ENCODE data around the gene TRMO. TPM values are rescaled to one million over a fixed set of nuclear protein-coding genes. Genes with fewer than 3 reads are reported as not detected.
"Not testable (repeated sequence)": the region's sequence is repeated elsewhere in the genome, so short reads cannot be mapped to it uniquely, and the experiment has no call there.

The TRMO gene
- total RNA-seq, 1 donor from 2014 or later, result 17.3 TPM

DNA sequence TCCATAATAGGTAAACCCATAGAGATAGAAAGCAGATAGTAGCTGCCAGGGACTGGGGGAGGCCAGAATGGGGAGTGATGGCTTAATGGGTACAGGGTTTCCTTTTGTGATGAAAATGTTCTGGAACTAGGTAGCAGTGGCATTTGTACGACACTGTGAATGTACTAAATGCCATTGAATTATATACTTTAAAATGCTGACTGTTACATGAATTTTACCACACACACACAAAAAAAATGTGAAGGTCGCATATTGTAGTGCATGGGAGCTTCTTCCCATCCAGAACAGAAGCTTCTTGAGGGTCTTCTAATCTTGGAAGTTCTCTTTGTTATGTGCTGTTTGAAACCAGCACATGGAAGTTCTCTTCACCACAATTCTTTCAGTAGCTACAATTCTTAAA is 40.9 kb upstream of the TRMO start:
- intact Hi-C loops (cut with DNase I), result no loop called here
- ATAC-seq (no peak), DNase-seq (no peak)
- Histone ChIP-seq H3K9me3 (no peaks in the 10 kb centered on the region), H3K4me3 (no peak overlapping the region), H3K36me3 (no peaks in the 10 kb centered on the region), H3K27me3 (peaks cover 11% of the 10 kb centered on the region), H3K4me1 (no peaks in the 10 kb centered on the region), H3K27ac (no peak overlapping the region)
- TF ChIP-seq, protein P1, sequence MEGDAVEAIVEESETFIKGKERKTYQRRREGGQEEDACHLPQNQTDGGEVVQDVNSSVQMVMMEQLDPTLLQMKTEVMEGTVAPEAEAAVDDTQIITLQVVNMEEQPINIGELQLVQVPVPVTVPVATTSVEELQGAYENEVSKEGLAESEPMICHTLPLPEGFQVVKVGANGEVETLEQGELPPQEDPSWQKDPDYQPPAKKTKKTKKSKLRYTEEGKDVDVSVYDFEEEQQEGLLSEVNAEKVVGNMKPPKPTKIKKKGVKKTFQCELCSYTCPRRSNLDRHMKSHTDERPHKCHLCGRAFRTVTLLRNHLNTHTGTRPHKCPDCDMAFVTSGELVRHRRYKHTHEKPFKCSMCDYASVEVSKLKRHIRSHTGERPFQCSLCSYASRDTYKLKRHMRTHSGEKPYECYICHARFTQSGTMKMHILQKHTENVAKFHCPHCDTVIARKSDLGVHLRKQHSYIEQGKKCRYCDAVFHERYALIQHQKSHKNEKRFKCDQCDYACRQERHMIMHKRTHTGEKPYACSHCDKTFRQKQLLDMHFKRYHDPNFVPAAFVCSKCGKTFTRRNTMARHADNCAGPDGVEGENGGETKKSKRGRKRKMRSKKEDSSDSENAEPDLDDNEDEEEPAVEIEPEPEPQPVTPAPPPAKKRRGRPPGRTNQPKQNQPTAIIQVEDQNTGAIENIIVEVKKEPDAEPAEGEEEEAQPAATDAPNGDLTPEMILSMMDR (IDR thresholded peaks at IDR 0.05), result no peak

DNA sequence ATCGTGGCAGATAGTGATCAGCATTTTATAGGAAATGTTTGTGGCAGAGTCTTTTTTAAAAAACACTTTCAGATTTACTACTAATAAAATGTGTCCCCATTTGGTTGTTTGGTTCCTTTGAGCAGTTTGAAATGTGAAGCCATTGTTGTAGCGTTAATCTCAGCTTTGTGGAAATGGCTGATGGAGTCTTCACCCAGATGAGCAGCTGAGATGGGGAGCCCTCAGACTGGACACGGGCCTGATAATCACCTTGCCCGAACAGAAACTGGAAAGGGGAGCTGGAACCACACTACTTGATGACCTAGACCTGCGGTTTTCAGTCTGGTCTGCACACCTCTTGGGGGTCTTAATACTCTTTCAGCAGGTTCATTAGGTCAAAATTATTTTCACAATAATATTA is 40.3 kb upstream of the TRMO start:
- ATAC-seq, result no peak

DNA sequence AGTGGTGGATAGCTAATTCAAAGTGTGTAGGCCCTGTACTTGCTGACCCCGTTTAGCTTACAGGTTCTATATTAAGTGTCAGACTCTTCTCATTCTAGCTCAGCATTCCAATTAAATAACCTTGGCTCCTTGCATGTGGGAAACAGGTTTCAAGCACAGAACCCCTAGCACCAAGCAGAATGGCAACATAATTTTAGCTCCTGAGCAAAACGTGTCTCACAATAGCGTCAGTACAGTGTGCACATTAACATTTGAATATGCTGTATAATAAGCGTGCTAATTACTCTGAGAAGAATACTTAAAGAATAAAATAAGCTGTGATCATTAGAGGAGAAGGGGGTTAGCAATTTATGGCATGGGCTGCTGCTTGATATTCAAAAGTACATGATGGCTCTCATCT is 39.8 kb upstream of the TRMO start:
- no peak for ATAC-seq

More for the DNA sequence above, 40.3 kb upstream of the TRMO start:
- TF ChIP-seq, protein P1 (IDR thresholded peaks at IDR 0.05), result no peak
- H3K36me3 ChIP-seq, result no peaks in the 10 kb centered on the region
- DNase-seq, result no peak
- H3K4me3 ChIP-seq, result no peak overlapping the region
- H3K27me3 ChIP-seq, result peaks cover 11% of the 10 kb centered on the region
- H3K9me3 ChIP-seq, result no peaks in the 10 kb centered on the region
- no peak overlapping the region for H3K27ac ChIP-seq
- H3K4me1 ChIP-seq, result no peaks in the 10 kb centered on the region
- intact Hi-C loops (cut with DNase I), result no loop called here

DNA sequence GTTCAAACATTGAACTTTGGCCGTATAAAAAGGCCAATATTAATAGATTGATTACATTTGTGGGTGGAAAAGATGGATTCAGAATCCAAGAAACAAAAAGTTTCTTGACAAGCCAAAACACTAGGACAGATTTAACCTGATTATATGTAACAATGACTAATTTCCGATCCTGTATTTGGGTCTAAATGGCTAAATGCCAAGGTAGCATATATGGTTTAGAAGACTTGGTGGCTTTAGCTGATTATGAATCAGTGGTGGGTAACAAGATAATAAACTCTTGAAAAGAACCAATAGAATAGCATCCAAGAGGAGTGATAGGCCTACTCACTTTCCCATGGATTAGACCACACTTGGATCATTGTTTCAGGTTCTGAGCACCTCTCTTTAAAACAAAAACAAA is 39.1 kb upstream of the TRMO start:
- ATAC-seq, result no peak
- Histone ChIP-seq H3K27ac (no peak overlapping the region), H3K27me3 (peaks cover 1% of the 10 kb centered on the region), H3K9me3 (no peaks in the 10 kb centered on the region), H3K4me1 (no peaks in the 10 kb centered on the region), H3K4me3 (no peak overlapping the region), H3K36me3 (no peaks in the 10 kb centered on the region)
- intact Hi-C loops (cut with DNase I), result no loop called here
- DNase-seq, result no peak
- TF ChIP-seq, protein P1 (IDR thresholded peaks at IDR 0.05), result no peak

More for the DNA sequence above, 39.8 kb upstream of the TRMO start:
- TF ChIP-seq, protein P1 (IDR thresholded peaks at IDR 0.05), result no peak
- Histone ChIP-seq H3K27ac (no peak overlapping the region), H3K4me1 (no peaks in the 10 kb centered on the region), H3K36me3 (no peaks in the 10 kb centered on the region), H3K9me3 (no peaks in the 10 kb centered on the region), H3K4me3 (no peak overlapping the region), H3K27me3 (peaks cover 7% of the 10 kb centered on the region)
- intact Hi-C loops (cut with DNase I), result no loop called here
- no peak for DNase-seq

DNA sequence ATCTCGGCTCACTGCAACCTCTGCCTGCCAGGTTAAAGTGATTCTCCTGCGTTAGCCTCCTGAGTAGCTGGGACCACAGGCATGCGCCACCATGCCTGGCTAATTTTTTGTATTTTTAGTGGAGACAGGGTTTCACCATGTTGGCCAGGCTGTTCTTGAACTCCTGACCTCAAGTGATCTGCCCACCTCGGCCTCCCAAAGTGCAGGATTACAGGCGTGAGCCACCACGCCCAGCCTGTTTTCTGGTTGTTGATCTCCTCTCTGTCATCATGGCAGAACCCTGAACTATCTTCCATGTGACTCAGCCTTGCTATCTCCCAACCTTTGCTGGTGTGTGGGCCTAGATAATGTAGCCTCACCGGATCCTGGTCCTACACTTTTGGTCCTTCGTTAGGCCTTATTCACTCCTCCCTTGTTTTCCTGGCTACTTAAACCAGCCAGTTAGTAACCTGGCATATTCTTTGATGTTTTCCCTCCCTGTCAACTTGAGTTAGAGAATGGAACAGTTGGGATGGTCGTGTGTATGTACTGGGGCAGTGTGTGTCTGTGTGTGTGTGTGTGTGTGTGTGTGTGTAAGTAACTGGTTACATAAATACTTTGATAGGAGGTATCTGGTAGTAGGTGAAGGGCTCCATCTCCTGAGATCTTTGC is 38.5 kb upstream of the TRMO start:
- H3K27ac ChIP-seq; H3K27me3 ChIP-seq; DNase-seq; H3K9me3 ChIP-seq; H3K36me3 ChIP-seq; H3K4me3 ChIP-seq; intact Hi-C loops (cut with DNase I); ATAC-seq; H3K4me1 ChIP-seq: not testable (repeated sequence)

DNA sequence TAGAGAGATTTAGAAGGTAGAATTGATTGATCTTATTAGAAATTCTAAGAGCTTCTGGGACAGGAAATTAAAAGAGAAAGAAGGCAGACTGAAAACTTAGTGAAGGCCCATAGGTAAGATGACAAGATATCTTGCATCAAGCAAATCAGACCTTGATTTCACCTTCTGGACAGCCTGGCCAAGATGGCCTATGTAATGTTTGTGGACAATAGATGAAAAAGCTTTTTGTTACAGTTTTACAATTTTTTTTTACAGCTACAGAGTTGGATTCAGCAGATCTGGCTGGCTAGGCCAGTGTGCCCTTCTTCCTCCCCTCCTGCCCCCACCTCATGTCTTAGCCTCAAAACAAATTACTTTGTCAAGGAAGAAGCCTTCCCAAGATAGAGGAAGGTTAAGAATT is 37.3 kb upstream of the TRMO start:
- Histone ChIP-seq H3K27me3 (no peaks in the 10 kb centered on the region), H3K27ac (no peak overlapping the region), H3K36me3 (no peaks in the 10 kb centered on the region), H3K9me3 (no peaks in the 10 kb centered on the region), H3K4me3 (no peak overlapping the region), H3K4me1 (no peaks in the 10 kb centered on the region)
- DNase-seq (no peak), ATAC-seq (no peak)
- intact Hi-C loops (cut with DNase I), result no loop called here
- TF ChIP-seq, protein P1 (IDR thresholded peaks at IDR 0.05), result no peak

Data from upper lobe of right lung (tissue), 1 donor.